Activated CD8-positive, alpha-beta T cell treated with anti-CD3 and anti-CD28 coated beads for 36 hours (primary cell): ENCODE results near the gene FAM167B. TPM values are rescaled to one million over a fixed set of nuclear protein-coding genes. Genes with fewer than 3 reads are reported as not detected.
A peak's percentile ranks its signal among the peaks of the same experiment; 100 is the strongest.
"Not testable (repeated sequence)": the region's sequence is repeated elsewhere in the genome, so short reads cannot be mapped to it uniquely, and the experiment has no call there.

ENCODE experiments used
- ATAC-seq: fragments of 200-7000 bp; cut with Tn5 transposase; one replicate; pipeline ENCODE4 v1.10.0; 2021; ENCODE audit warnings: mild to moderate bottlenecking, moderate library complexity
- CTCF ChIA-PET: fragments of 350-600 bp; sonication (Branson Sonifier 250); formaldehyde crosslinking; loops from one replicate; lab custom pipeline; 2021; ENCODE audit warnings: antibody characterized with exemption; lab: Charles Lee
- POLR2A ChIA-PET: fragments of 350-600 bp; sonication (Branson Sonifier 250); formaldehyde crosslinking; loops from one replicate; lab custom pipeline; 2021; ENCODE audit warnings: antibody characterized with exemption; lab: Charles Lee
- DNase-seq: peaks from one replicate; pipeline ENCODE4 v3.0.0-alpha.2; 2020
- H3K27ac Mint-ChIP-seq: one replicate; pipeline ENCODE4 v1.8.0; 2021; ENCODE audit warnings: mild to moderate bottlenecking, mixed read lengths
- H3K27me3 Mint-ChIP-seq: one replicate; pipeline ENCODE4 v1.8.0; 2021; ENCODE audit warnings: mixed read lengths
- H3K36me3 Mint-ChIP-seq: one replicate; pipeline ENCODE4 v1.8.0; 2021; ENCODE audit warnings: low read depth, mixed read lengths
- H3K4me1 Mint-ChIP-seq: one replicate; pipeline ENCODE4 v1.8.0; 2021; ENCODE audit warnings: low read depth, mixed read lengths
- H3K4me3 Mint-ChIP-seq: one replicate; pipeline ENCODE4 v1.8.0; 2021; ENCODE audit warnings: mild to moderate bottlenecking, moderate library complexity, mixed read lengths
- H3K9me3 Mint-ChIP-seq: one replicate; pipeline ENCODE4 v1.8.0; 2021; ENCODE audit warnings: mixed read lengths
- intact Hi-C: fragments of 100-400 bp; cut with micrococcal nuclease; formaldehyde crosslinking; loops from one replicate; pipeline ENCODE4 v1.10.0; 2022
- total RNA-seq, 2 experiments: library from RNA; stranded (reverse); gene quantifications; one replicate each; pipeline ENCODE4 v1.2.3, GENCODE V29; 2021
- TF ChIP-seq, protein P1 (sequence below): fragments of 200-600 bp; IDR thresholded peaks from one replicate; pipeline ENCODE4 v1.8.0; 2022; ENCODE audit warnings: antibody characterized with exemption, mild to moderate bottlenecking

The FAM167B gene
- total RNA-seq, 2 experiments from 2014 or later, result 0.38 to 0.89 TPM

GRCh38 chr1:32255072-32256071, 8.3 kb downstream of the FAM167B start:
- Mint-ChIP-seq H3K27ac (peak overlapping the region; percentile 89), H3K36me3 (peaks cover 67% of the 10 kb centered on the region), H3K4me1 (peaks cover 45% of the 10 kb centered on the region), H3K9me3 (peaks cover 2% of the 10 kb centered on the region), H3K27me3 (no peaks in the 10 kb centered on the region), H3K4me3 (peak overlapping the region; percentile 100)
- TF ChIP-seq, protein P1, sequence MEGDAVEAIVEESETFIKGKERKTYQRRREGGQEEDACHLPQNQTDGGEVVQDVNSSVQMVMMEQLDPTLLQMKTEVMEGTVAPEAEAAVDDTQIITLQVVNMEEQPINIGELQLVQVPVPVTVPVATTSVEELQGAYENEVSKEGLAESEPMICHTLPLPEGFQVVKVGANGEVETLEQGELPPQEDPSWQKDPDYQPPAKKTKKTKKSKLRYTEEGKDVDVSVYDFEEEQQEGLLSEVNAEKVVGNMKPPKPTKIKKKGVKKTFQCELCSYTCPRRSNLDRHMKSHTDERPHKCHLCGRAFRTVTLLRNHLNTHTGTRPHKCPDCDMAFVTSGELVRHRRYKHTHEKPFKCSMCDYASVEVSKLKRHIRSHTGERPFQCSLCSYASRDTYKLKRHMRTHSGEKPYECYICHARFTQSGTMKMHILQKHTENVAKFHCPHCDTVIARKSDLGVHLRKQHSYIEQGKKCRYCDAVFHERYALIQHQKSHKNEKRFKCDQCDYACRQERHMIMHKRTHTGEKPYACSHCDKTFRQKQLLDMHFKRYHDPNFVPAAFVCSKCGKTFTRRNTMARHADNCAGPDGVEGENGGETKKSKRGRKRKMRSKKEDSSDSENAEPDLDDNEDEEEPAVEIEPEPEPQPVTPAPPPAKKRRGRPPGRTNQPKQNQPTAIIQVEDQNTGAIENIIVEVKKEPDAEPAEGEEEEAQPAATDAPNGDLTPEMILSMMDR, result no peak
- ATAC-seq (no peak), DNase-seq (peak; percentile 48)
- CTCF ChIA-PET, result interaction anchor here (1.6 to 1.8 kb wide), 2 partner anchors 9 to 14 kb away, joined by 5 to 8 read pairs; no protein-coding TSS in a partner anchor
- POLR2A ChIA-PET, result interaction anchor here (0.6 to 9.1 kb wide), 8 partner anchors 9 to 146 kb away, joined by 3 to 93 read pairs (median 3); partner anchors contain the start of genes FAM167B and MARCKSL1
- intact Hi-C loops, result no loop called here

DNA sequence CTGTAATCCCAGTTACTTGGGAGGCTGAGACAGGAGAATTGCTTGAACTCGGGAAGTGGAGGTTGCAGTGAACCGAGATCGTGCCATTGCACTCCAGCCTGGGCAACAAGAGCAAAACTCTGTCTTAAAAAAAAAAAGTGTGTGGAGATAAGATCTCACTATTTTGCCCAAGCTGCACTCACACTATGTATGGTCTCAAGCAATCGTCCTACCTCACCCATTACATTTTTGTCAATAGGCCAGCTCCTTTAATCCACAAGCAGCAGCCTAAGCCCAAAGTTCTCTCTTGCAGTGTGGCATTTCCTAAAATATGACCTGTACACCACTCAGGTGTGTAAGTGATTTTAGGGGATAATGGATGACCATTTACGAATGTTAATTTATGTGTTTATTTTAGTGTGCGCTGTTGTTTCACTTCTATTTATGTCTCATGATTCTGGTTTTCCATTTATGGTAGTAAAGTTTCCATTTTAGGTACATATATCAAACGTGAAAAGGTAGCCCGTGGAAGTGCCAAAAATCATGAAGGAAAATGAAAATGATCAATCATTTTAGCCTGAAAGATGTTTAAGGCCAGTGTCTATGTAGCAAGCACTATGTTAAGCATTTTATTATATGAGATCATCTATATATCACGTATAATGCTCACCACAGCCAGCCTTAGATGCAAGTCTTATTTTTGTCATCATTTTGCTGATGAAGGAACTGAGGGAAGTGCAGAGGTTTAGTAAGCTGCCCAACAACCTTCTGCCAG, 9.6 kb downstream of the FAM167B start:
- no peaks in the 10 kb centered on the region for H3K27me3 Mint-ChIP-seq
- ATAC-seq (peak; percentile 18), DNase-seq (no peak)
- peak overlapping the region; percentile 97 for H3K27ac Mint-ChIP-seq
- intact Hi-C loops, result no loop called here
- peak overlapping the region; percentile 72 for H3K4me3 Mint-ChIP-seq
- peaks cover 3% of the 10 kb centered on the region for H3K9me3 Mint-ChIP-seq
- H3K4me1 Mint-ChIP-seq, result peaks cover 43% of the 10 kb centered on the region
- TF ChIP-seq, protein P1, result no peak
- ChIA-PET CTCF (interaction anchor here (1.8 to 6.4 kb wide), 2 partner anchors 9 to 15 kb away, joined by 8 to 35 read pairs; partner anchors contain the start of gene FAM167B), POLR2A (interaction anchor here (0.7 to 9.1 kb wide), 7 partner anchors 12 to 43 kb away, joined by 3 to 93 read pairs (median 4); partner anchors contain the start of gene HDAC1)
- peaks cover 64% of the 10 kb centered on the region for H3K36me3 Mint-ChIP-seq

DNA sequence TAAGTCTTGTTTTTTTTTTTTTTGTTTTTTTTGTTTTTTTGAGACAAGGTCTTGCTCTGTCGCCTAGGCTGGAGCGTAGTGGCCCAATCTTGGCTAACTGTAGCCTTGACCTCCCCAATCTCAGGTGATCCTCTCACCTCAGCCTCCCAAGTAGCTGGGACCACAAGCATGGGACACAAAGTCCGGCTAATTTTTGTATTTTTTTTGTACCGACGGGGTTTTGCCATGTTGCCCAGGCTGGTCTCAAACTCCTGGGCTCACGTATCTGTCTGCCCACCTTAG, 10.1 kb downstream of the FAM167B start:
- intact Hi-C loops, result no loop called here

DNA sequence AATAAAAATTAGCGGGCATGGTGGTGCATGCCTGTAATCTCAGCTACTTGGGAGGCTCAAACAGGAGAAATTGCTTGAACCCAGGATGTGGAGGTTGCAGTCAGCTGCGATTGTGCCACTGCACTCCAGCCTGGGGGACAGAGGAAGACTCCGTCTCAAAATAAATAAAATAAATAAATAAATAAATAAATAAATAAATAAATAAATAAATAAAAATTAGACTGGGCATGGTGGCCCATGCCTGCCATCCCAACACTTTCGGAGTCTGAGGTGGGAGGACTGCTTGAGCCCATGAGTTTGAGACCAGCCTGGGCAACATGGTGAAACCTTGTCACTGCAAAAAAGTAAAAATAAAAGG, 16.2 kb downstream of the FAM167B start:
- ChIA-PET POLR2A (interaction anchor here (0.8 to 5.5 kb wide), 4 partner anchors 10 to 76 kb away, joined by 3 to 69 read pairs (median 4); partner anchors contain the start of gene LCK), CTCF (interaction anchor here (6.4 kb wide), 1 partner anchor 15 kb away, joined by 35 read pairs; the partner anchor contains the start of gene FAM167B)
- H3K4me1 Mint-ChIP-seq, result peaks cover 48% of the 10 kb centered on the region
- DNase-seq, ATAC-seq, intact Hi-C loops, H3K4me3 Mint-ChIP-seq, H3K9me3 Mint-ChIP-seq, H3K27me3 Mint-ChIP-seq: not testable (repeated sequence)
- peak overlapping the region; percentile 88 for H3K27ac Mint-ChIP-seq
- H3K36me3 Mint-ChIP-seq, result peaks cover 48% of the 10 kb centered on the region

More for the DNA sequence above, 10.1 kb downstream of the FAM167B start:
- CTCF ChIA-PET, result interaction anchor here (6.4 kb wide), 1 partner anchor 9 kb away, joined by 35 read pairs; the partner anchor contains the start of gene FAM167B
- TF ChIP-seq, protein P1, result no peak
- ATAC-seq (no peak), DNase-seq (no peak)
- Mint-ChIP-seq H3K27ac (peak overlapping the region; percentile 97), H3K36me3 (peaks cover 58% of the 10 kb centered on the region), H3K27me3 (no peaks in the 10 kb centered on the region), H3K4me3 (peak overlapping the region; percentile 72), H3K9me3 (peaks cover 3% of the 10 kb centered on the region), H3K4me1 (peaks cover 44% of the 10 kb centered on the region)
- POLR2A ChIA-PET, result interaction anchor here (1.0 to 1.6 kb wide), 4 partner anchors 14 to 43 kb away, joined by 3 to 8 read pairs (median 4); partner anchors contain the start of gene HDAC1

DNA sequence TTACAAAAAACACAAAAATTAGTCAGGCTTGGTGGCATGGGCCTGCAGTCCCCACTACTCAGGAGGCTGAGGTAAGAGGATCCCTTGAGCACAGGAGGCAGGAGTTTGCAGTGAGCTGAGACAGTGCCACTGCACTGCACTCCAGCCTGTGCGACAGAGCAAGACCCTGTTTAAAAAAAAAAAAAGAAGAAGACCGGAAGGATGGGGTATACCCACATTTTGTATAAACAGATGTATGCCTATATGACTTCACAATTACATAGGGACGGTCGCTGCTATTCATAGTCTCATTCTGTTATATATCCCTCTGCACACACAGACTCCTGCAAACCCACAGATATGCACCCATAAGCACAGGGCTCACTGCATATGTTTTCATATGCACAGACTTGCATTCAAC, 16.7 kb downstream of the FAM167B start:
- peaks cover 47% of the 10 kb centered on the region for H3K36me3 Mint-ChIP-seq
- CTCF ChIA-PET, result interaction anchor here (1.8 to 2.0 kb wide), 2 partner anchors 9 to 13 kb away, joined by 4 to 5 read pairs; partner anchors contain the start of gene LCK
- peak; percentile 82 for ATAC-seq
- POLR2A ChIA-PET, result interaction anchor here (0.8 to 9.1 kb wide), 4 partner anchors 11 to 77 kb away, joined by 3 to 93 read pairs (median 36); partner anchors contain the start of gene LCK
- H3K4me3 Mint-ChIP-seq, result peak overlapping the region; percentile 10
- peak; percentile 54 for DNase-seq
- peaks cover 47% of the 10 kb centered on the region for H3K4me1 Mint-ChIP-seq
- intact Hi-C loops, result no loop called here
- TF ChIP-seq, protein P1, result no peak
- H3K9me3 Mint-ChIP-seq, result peaks cover 3% of the 10 kb centered on the region
- no peaks in the 10 kb centered on the region for H3K27me3 Mint-ChIP-seq
- peak overlapping the region; percentile 88 for H3K27ac Mint-ChIP-seq
